ENCODE measurements around the gene SH3D19. TPM values are rescaled to one million over a fixed set of nuclear protein-coding genes. Genes with fewer than 3 reads are reported as not detected.

The SH3D19 gene
- total and polyA plus RNA-seq, 2 of the 4 experiments (the other 2 are of a cell fraction): 14.4 to 27.2 TPM

GRCh38 chr4:151144329-151145072 lies 180.9 kb downstream of the SH3D19 start:
- ATAC-seq (ENCODE audit: low read depth) (no peak), DNase-seq (no peak)
- dilution Hi-C loops (cut with HindIII; ENCODE audit: low sequenced_read_pairs, unreplicated experiment) (no loop called here), intact Hi-C loops (cut with micrococcal nuclease) (no loop called here), in situ Hi-C loops (cut with MboI; ENCODE audit: low sequenced_read_pairs) (no loop called here)
- no peak overlapping the region for H3K4me2 ChIP-seq (ENCODE audit: low read depth, low read length)
- 100% methylated on average over 1 of the region's 5 CpGs; no CpG with 5 or more reads in 1 of the 2 experiments for WGBS, 2 experiments (ENCODE audit: extremely low coverage in 2 of 2, insufficient read length in 1 of 2)
- H3K4me3 ChIP-seq (ENCODE audit: insufficient read depth, low read depth, low read length): no peak overlapping the region
- BruUV-seq (replicated peaks): no TSS peak
- H3K4ac ChIP-seq (ENCODE audit: low read depth, low read length): no peak overlapping the region
- H2BK20ac ChIP-seq (ENCODE audit: low read depth, low read length): no peak overlapping the region
- H2BK15ac ChIP-seq (ENCODE audit: low read depth, low read length): no peak overlapping the region
- CTCF ChIA-PET: no interaction called here
- H4K91ac ChIP-seq (ENCODE audit: insufficient read depth, low read depth, low read length): no peak overlapping the region
- H3K4me1 ChIP-seq (ENCODE audit: control insufficient read depth, insufficient read depth, low read length): peaks cover 2% of the 10 kb centered on the region; the same call in 1 of the 2 replicates
- no peaks in the 10 kb centered on the region for H3K79me1 ChIP-seq (ENCODE audit: low read depth in 1 of 2, low read length in 2 of 2)
- H3K36me3 ChIP-seq (ENCODE audit: control insufficient read depth, insufficient read depth, low read length): peaks cover 12% of the 10 kb centered on the region; the same call in 1 of the 2 replicates
- H3K56ac ChIP-seq (ENCODE audit: extremely low read depth, insufficient read depth, low read length): no peak overlapping the region
- H4K5ac ChIP-seq (ENCODE audit: low read depth, low read length): no peak overlapping the region
- no peak overlapping the region for H2AK9ac ChIP-seq (replicated peaks; ENCODE audit: low read depth, low read length, poor library complexity)
- TF ChIP-seq, protein P1, sequence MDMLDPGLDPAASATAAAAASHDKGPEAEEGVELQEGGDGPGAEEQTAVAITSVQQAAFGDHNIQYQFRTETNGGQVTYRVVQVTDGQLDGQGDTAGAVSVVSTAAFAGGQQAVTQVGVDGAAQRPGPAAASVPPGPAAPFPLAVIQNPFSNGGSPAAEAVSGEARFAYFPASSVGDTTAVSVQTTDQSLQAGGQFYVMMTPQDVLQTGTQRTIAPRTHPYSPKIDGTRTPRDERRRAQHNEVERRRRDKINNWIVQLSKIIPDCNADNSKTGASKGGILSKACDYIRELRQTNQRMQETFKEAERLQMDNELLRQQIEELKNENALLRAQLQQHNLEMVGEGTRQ (IDR thresholded peaks at IDR 0.05; ENCODE audit: low read depth, low read length): no peak
- no peak for TF ChIP-seq POLR2A (IDR thresholded peaks at IDR 0.05; ENCODE audit: low read depth, low read length)
- no peak for TF ChIP-seq CHD1 (IDR thresholded peaks at IDR 0.05; ENCODE audit: low read depth, low read length)
- no peak for TF ChIP-seq RCOR1 (IDR thresholded peaks at IDR 0.05; ENCODE audit: insufficient replicate concordance, low read length)
- no peak for TF ChIP-seq RAD21 (IDR thresholded peaks at IDR 0.05; ENCODE audit: low read length)
- TF ChIP-seq, protein P2, sequence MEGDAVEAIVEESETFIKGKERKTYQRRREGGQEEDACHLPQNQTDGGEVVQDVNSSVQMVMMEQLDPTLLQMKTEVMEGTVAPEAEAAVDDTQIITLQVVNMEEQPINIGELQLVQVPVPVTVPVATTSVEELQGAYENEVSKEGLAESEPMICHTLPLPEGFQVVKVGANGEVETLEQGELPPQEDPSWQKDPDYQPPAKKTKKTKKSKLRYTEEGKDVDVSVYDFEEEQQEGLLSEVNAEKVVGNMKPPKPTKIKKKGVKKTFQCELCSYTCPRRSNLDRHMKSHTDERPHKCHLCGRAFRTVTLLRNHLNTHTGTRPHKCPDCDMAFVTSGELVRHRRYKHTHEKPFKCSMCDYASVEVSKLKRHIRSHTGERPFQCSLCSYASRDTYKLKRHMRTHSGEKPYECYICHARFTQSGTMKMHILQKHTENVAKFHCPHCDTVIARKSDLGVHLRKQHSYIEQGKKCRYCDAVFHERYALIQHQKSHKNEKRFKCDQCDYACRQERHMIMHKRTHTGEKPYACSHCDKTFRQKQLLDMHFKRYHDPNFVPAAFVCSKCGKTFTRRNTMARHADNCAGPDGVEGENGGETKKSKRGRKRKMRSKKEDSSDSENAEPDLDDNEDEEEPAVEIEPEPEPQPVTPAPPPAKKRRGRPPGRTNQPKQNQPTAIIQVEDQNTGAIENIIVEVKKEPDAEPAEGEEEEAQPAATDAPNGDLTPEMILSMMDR (conservative IDR thresholded peaks at IDR 0.05; ENCODE audit: low read depth, low read length): no peak
- TF ChIP-seq CEBPB (IDR thresholded peaks at IDR 0.05; ENCODE audit: low read depth, low read length): no peak
- TF ChIP-seq RFX5 (IDR thresholded peaks at IDR 0.05; ENCODE audit: low read depth, low read length): no peak
- TF ChIP-seq MAZ (IDR thresholded peaks at IDR 0.05; ENCODE audit: borderline replicate concordance, low read depth, low read length): no peak
- no peak for TF ChIP-seq ELK1 (IDR thresholded peaks at IDR 0.05; ENCODE audit: borderline replicate concordance, low read depth, low read length)
- no peak for TF ChIP-seq FOS (IDR thresholded peaks at IDR 0.05; ENCODE audit: low read depth, low read length)
- TF ChIP-seq BHLHE40 (IDR thresholded peaks at IDR 0.05; ENCODE audit: low read depth, low read length): no peak
- no peak for TF ChIP-seq MAFK (IDR thresholded peaks at IDR 0.05; ENCODE audit: low read depth, low read length)
- TF ChIP-seq MXI1 (IDR thresholded peaks at IDR 0.05; ENCODE audit: borderline replicate concordance, low read depth, low read length): no peak
- POLR2A ChIA-PET (ENCODE audit: unreplicated experiment): no interaction called here
- no peak overlapping the region for H4K8ac ChIP-seq (ENCODE audit: low read depth in 2 of 2, low read length in 2 of 2)
- no peak overlapping the region for H3K18ac ChIP-seq (ENCODE audit: low read depth, low read length)
- H3K9me1 ChIP-seq (ENCODE audit: insufficient read depth, low read length): peaks cover 2% of the 10 kb centered on the region; the same call in 1 of the 2 replicates
- no peak overlapping the region for H2BK5ac ChIP-seq (ENCODE audit: low read depth, low read length, poor library complexity, severe bottlenecking)
- H3K9me3 ChIP-seq (ENCODE audit: control insufficient read depth, insufficient read depth, low read length): no peaks in the 10 kb centered on the region
- H2BK120ac ChIP-seq (ENCODE audit: low read depth, low read length): no peak overlapping the region
- no peaks in the 10 kb centered on the region; the same call in 1 of the 2 replicates for H4K20me1 ChIP-seq (ENCODE audit: insufficient read depth, low read length)
- no peak overlapping the region for H3K14ac ChIP-seq (replicated peaks; ENCODE audit: low read depth, low read length)
- no peaks in the 10 kb centered on the region for H3K27me3 ChIP-seq (ENCODE audit: control insufficient read depth, insufficient read depth, low read length)
- no peak overlapping the region for H3K27ac ChIP-seq (ENCODE audit: insufficient read depth, low read length)
- no peak overlapping the region for H2AK5ac ChIP-seq (ENCODE audit: low read depth, low read length)
- no peak overlapping the region for H2AFZ ChIP-seq (replicated peaks; ENCODE audit: low read length, poor library complexity)
- H3K9ac ChIP-seq (ENCODE audit: low read depth, low read length): no peak overlapping the region
- no peak overlapping the region for H3K23ac ChIP-seq (ENCODE audit: low read depth, low read length)
